ENCODE measurements around the gene CADPS2. TPM values are rescaled to one million over a fixed set of nuclear protein-coding genes. Genes with fewer than 3 reads are reported as not detected.

CADPS2 gene
- total RNA-seq, 4 donors from 2014 or later = 27.3 to 154 (median 114) TPM

GRCh38 chr7:122329145-122329802 lies 557.0 kb downstream of the CADPS2 start:
- 63% methylated on average over 8 of the region's 8 CpGs for WGBS
- intact Hi-C loops (cut with DNase I) = no loop called here
- DNase-seq (ENCODE audit: extremely low spot score) = no peak

GRCh38 chr7:122327969-122328368 lies 558.3 kb downstream of the CADPS2 start:
- TF ChIP-seq POLR2A (IDR thresholded peaks at IDR 0.05; ENCODE audit: low read depth) = no peak
- Histone ChIP-seq H3K36me3 (peaks cover 0 to 4% (median 0%) of the 10 kb centered on the region in 4 donors), H3K9me3 (no peaks in the 10 kb centered on the region), H3K4me1 (no peaks in the 10 kb centered on the region), H3K27me3 (no peaks in the 10 kb centered on the region), H3K4me3 (no peak overlapping the region), H3K27ac (replicated peaks in 1 of 4) (no peak overlapping the region)
- WGBS = 76% methylated on average over 3 of the region's 3 CpGs
- intact Hi-C loops (cut with DNase I) = no loop called here
- no peak for DNase-seq (ENCODE audit: extremely low spot score)

More at GRCh38 chr7:122329145-122329802, 557.0 kb downstream of the CADPS2 start:
- H3K4me3 ChIP-seq = no peak overlapping the region
- no peaks in the 10 kb centered on the region for H3K4me1 ChIP-seq
- H3K9me3 ChIP-seq = no peaks in the 10 kb centered on the region
- TF ChIP-seq POLR2AphosphoS5 (IDR thresholded peaks at IDR 0.05) (no peak), POLR2A (IDR thresholded peaks at IDR 0.05; ENCODE audit: low read depth) (no peak)
- H3K27ac ChIP-seq (replicated peaks in 1 of 4) = no peak overlapping the region
- no peaks in the 10 kb centered on the region for H3K27me3 ChIP-seq
- peaks cover 0 to 4% (median 0%) of the 10 kb centered on the region in 4 donors for H3K36me3 ChIP-seq

GRCh38 chr7:122316467-122317388 lies 569.5 kb downstream of the CADPS2 start:
- Histone ChIP-seq H3K27ac (replicated peaks in 1 of 4) (no peak overlapping the region), H3K36me3 (no peaks in the 10 kb centered on the region), H3K4me3 (peak overlapping the region; percentile 6 to 21 (median 17)), H3K27me3 (peaks cover 3 to 57% (median 54%) of the 10 kb centered on the region in 4 donors), H3K4me1 (peaks cover 11 to 33% (median 30%) of the 10 kb centered on the region in 4 donors), H3K9me3 (no peaks in the 10 kb centered on the region)
- 11% methylated on average over 50 of the region's 71 CpGs for whole genome bisulfite sequencing
- intact Hi-C loops (cut with DNase I) = no loop called here
- no peak for DNase-seq (ENCODE audit: extremely low spot score)
- no peak for TF ChIP-seq POLR2A (IDR thresholded peaks at IDR 0.05; ENCODE audit: low read depth)

GRCh38 chr7:122315507-122316466 lies 570.5 kb downstream of the CADPS2 start:
- H3K4me3 ChIP-seq = peak overlapping the region in 3 of 4 donors; percentile 6 to 21 (median 21)
- H3K27ac ChIP-seq (replicated peaks in 1 of 4) = no peak overlapping the region
- DNase-seq (ENCODE audit: extremely low spot score) = no peak
- H3K27me3 ChIP-seq = peaks cover 3 to 65% (median 62%) of the 10 kb centered on the region in 4 donors
- no peaks in the 10 kb centered on the region for H3K9me3 ChIP-seq
- peaks cover 13 to 40% (median 32%) of the 10 kb centered on the region in 4 donors for H3K4me1 ChIP-seq
- intact Hi-C loops (cut with DNase I) = no loop called here
- no peaks in the 10 kb centered on the region for H3K36me3 ChIP-seq
- WGBS = 15% methylated on average over 21 of the region's 25 CpGs
- TF ChIP-seq POLR2AphosphoS5 (IDR thresholded peaks at IDR 0.05) (no peak), EP300 (IDR thresholded peaks at IDR 0.05) (no peak), POLR2A (IDR thresholded peaks at IDR 0.05; ENCODE audit: low read depth) (no peak), CTCF (IDR thresholded peaks at IDR 0.05) (no peak)

GRCh38 chr7:122314284-122314683 lies 572.0 kb downstream of the CADPS2 start:
- intact Hi-C loops (cut with DNase I) = no loop called here
- TF ChIP-seq POLR2AphosphoS5 (IDR thresholded peaks at IDR 0.05) = no peak
- no peak for TF ChIP-seq POLR2A (IDR thresholded peaks at IDR 0.05; ENCODE audit: low read depth)
- no peak for TF ChIP-seq EP300 (IDR thresholded peaks at IDR 0.05)
- no peak for TF ChIP-seq CTCF (IDR thresholded peaks at IDR 0.05)
- DNase-seq (ENCODE audit: extremely low spot score) = no peak
- no peak overlapping the region for H3K27ac ChIP-seq (replicated peaks in 1 of 4)
- peaks cover 10 to 80% (median 77%) of the 10 kb centered on the region in 4 donors for H3K27me3 ChIP-seq
- no peak overlapping the region for H3K4me3 ChIP-seq
- H3K4me1 ChIP-seq = peaks cover 23 to 52% (median 45%) of the 10 kb centered on the region in 4 donors
- no peaks in the 10 kb centered on the region for H3K9me3 ChIP-seq
- H3K36me3 ChIP-seq = no peaks in the 10 kb centered on the region
- WGBS = 26% methylated on average over 4 of the region's 4 CpGs
